ENCODE measurements around the gene C1orf141.

DNA sequence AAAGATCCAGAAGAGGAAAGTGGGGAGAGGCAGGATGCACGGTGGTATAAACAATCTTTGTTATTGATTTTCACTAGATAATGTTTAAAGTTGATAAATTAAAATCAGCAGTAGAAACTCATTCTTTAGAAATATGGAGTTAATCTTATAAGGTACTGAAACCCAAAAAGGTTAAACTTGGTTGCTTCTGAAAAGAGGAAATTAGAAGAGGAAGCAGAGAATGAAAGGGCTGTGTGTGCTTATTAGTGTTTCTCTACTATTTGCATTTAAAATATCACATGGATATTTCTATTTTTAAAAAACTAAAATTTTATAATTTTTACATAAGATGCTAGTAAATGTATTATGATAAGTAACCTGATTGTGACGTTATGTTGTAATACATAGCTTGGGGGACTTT, 24.4 kb downstream of the C1orf141 start:
- TF ChIP-seq POLR2A (IDR thresholded peaks at IDR 0.05), result no peak
- TF ChIP-seq, protein P1, sequence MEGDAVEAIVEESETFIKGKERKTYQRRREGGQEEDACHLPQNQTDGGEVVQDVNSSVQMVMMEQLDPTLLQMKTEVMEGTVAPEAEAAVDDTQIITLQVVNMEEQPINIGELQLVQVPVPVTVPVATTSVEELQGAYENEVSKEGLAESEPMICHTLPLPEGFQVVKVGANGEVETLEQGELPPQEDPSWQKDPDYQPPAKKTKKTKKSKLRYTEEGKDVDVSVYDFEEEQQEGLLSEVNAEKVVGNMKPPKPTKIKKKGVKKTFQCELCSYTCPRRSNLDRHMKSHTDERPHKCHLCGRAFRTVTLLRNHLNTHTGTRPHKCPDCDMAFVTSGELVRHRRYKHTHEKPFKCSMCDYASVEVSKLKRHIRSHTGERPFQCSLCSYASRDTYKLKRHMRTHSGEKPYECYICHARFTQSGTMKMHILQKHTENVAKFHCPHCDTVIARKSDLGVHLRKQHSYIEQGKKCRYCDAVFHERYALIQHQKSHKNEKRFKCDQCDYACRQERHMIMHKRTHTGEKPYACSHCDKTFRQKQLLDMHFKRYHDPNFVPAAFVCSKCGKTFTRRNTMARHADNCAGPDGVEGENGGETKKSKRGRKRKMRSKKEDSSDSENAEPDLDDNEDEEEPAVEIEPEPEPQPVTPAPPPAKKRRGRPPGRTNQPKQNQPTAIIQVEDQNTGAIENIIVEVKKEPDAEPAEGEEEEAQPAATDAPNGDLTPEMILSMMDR (IDR thresholded peaks at IDR 0.05), result no peak
